Testis (tissue), 2 donors: ENCODE results near the gene STARD9.

Experiments used
- CTCF ChIP-seq, 3 experiments: fragments of 450-650 bp in 2 of 3; fragments of 200-600 bp in 1 of 3; sonication (generic) in 1 of 3; IDR thresholded peaks; one replicate each; pipeline ENCODE4 v1.5.1; 2016 to 2019; ENCODE audit warnings: antibody characterized with exemption in 3 of 3, mild to moderate bottlenecking in 2 of 3, moderate library complexity in 1 of 3
- POLR2A ChIP-seq: fragments of 450-650 bp; IDR thresholded peaks from one replicate; pipeline ENCODE4 v1.6.1; 2017; ENCODE audit warnings: antibody characterized with exemption, mild to moderate bottlenecking, moderate library complexity

GRCh38 chr15:42679285-42680141 is 104.1 kb downstream of the STARD9 start:
- TF ChIP-seq POLR2A (no peak), CTCF (IDR thresholded peaks at IDR 0.05) (no peak)
